ENCODE measurements around the gene PFDN6.
"Not testable (repeated sequence)": the region's sequence is repeated elsewhere in the genome, so short reads cannot be mapped to it uniquely, and the experiment has no call there.

The PFDN6 gene

GRCh38 chr6:33280539-33280938, 8.9 kb upstream of the PFDN6 start:
- TF ChIP-seq POLR2A (IDR thresholded peaks at IDR 0.05; ENCODE audit: extremely low read depth, insufficient read length): no peak
- TF ChIP-seq MAX (IDR thresholded peaks at IDR 0.05; ENCODE audit: low read depth, low read length): no peak
- TF ChIP-seq MYC (IDR thresholded peaks at IDR 0.05; ENCODE audit: low read depth, low read length): no peak
- no peak for TF ChIP-seq CTCF (IDR thresholded peaks at IDR 0.05; ENCODE audit: low read depth, low read length)
- DNase-seq (ENCODE audit: low read depth): peak; percentile 0
- H3K4me3 ChIP-seq (ENCODE audit: low read depth, low read length): no peak overlapping the region

- not testable (repeated sequence) for DNase-seq (ENCODE audit: low read depth); H3K4me3 ChIP-seq (ENCODE audit: low read depth, low read length)
These were observed 4.2 kb upstream of the PFDN6 start for GRCh38 chr6:33285214-33285613.

GRCh38 chr6:33286946-33287914, 2.2 kb upstream of the PFDN6 start:
- peak overlapping the region; percentile 73 for H3K4me3 ChIP-seq (ENCODE audit: low read depth, low read length)
- TF ChIP-seq MYC (IDR thresholded peaks at IDR 0.05; ENCODE audit: low read depth, low read length): no peak
- no peak for TF ChIP-seq MAX (IDR thresholded peaks at IDR 0.05; ENCODE audit: low read depth, low read length)
- TF ChIP-seq CTCF (IDR thresholded peaks at IDR 0.05; ENCODE audit: low read depth, low read length): no peak
- TF ChIP-seq POLR2A (IDR thresholded peaks at IDR 0.05; ENCODE audit: extremely low read depth, insufficient read length): no peak
- no peak for DNase-seq (ENCODE audit: low read depth)

GRCh38 chr6:33288141-33288920, 1.1 kb upstream of the PFDN6 start:
- TF ChIP-seq CTCF (IDR thresholded peaks at IDR 0.05; ENCODE audit: low read depth, low read length): no peak
- no peak for DNase-seq (ENCODE audit: low read depth)
- H3K4me3 ChIP-seq (ENCODE audit: low read depth, low read length): peak overlapping the region; percentile 73

- TF ChIP-seq MYC (IDR thresholded peaks at IDR 0.05; ENCODE audit: low read depth, low read length) (no peak), MAX (IDR thresholded peaks at IDR 0.05; ENCODE audit: low read depth, low read length) (no peak), CTCF (IDR thresholded peaks at IDR 0.05; ENCODE audit: low read depth, low read length) (no peak), POLR2A (IDR thresholded peaks at IDR 0.05; ENCODE audit: extremely low read depth, insufficient read length) (no peak)
- peak overlapping the region; percentile 73 for H3K4me3 ChIP-seq (ENCODE audit: low read depth, low read length)
- DNase-seq (ENCODE audit: low read depth): no peak
These were observed 449 bp downstream of the PFDN6 start for GRCh38 chr6:33289784-33290315.

GRCh38 chr6:33290459-33290858, 1.1 kb downstream of the PFDN6 start:
- peak overlapping the region; percentile 73 for H3K4me3 ChIP-seq (ENCODE audit: low read depth, low read length)
- no peak for TF ChIP-seq POLR2A (IDR thresholded peaks at IDR 0.05; ENCODE audit: extremely low read depth, insufficient read length)
- no peak for TF ChIP-seq MYC (IDR thresholded peaks at IDR 0.05; ENCODE audit: low read depth, low read length)
- TF ChIP-seq MAX (IDR thresholded peaks at IDR 0.05; ENCODE audit: low read depth, low read length): no peak
- no peak for DNase-seq (ENCODE audit: low read depth)

Measured in NB4 (cell line).